NCI-H1930 (cell line): Measurements from ENCODE around the gene DYNLT3.
A peak's percentile ranks its signal among the peaks of the same experiment; 100 is the strongest.

Experiments
- DNase-seq, 2 experiments: peaks; one replicate each; lab custom pipeline; 2025; lab: John Stamatoyannopoulos, UW

The DYNLT3 gene

GRCh38 chrX:37846934-37847732, at the start of gene DYNLT3:
DYNLT3 (minus strand) TSS chrX:37847571; CDS start chrX:37847510, 61 bp downstream.
- DNase-seq, result peak; percentile 82 to 84

DNA sequence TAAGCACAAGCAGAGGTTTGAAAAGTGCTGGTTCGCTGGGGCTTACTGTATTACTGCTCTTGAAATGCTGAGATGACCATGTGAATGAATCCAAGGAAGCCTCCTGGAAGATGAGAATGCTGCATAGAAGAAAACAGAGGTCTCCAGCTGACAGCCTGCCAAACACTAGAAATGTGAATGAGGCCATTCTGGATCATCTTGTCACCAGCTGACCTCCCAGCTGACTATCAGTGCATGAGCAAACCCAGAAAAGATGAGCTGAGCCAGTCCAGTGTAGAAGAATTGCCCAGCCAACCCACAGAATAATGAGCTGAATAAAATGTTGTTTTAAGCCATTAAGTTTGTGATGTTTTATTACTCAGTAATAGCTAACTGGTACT, 49.1 kb upstream of the DYNLT3 start:
- no peak for DNase-seq

- no peak for DNase-seq
These were observed 48.6 kb upstream of the DYNLT3 start for GRCh38 chrX:37895795-37896510.

GRCh38 chrX:37894725-37895124, 47.4 kb upstream of the DYNLT3 start:
- DNase-seq, result no peak

DNA sequence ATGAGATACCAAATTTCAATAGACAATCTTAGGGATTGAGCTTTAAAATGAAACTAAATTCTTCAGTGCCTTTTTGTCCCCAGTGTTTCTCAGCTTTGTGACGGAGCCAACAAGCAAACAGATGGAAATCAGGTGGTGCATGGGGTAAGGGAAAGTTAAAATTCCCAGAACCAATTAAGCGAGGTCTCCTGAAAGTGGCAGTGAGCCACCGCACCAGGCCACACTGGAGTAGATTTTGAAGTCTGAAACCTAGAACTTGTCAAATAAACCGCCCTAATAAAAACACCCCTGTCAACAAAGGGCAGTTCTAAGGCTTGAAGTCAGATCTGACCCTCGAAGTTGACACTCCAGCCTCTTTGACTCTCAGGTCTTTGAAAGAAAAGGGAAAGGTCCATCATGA, 40.6 kb upstream of the DYNLT3 start:
- no peak for DNase-seq

GRCh38 chrX:37887347-37887746, 40.0 kb upstream of the DYNLT3 start:
- DNase-seq, result no peak

- DNase-seq, result no peak
These were observed 35.8 kb upstream of the DYNLT3 start for GRCh38 chrX:37883196-37883595.

DNA sequence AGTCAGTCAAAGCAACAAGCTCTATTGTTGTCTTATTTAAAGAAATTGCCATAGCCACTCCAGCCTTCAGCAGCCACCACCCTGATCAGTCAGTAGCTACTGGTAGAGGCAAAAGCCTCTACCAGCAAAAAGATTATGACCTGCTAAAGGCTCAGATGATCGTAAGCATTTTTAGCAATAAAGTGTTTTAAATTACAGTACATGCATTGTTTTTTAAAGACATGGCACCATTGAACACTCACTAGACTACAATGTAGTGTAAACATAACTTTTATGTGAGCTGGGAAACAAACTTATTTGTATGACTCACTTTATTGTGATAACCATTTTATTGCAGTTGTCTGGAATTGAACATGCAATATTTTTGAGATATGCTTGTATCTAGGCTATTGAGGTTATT, 32.3 kb upstream of the DYNLT3 start:
- DNase-seq, result no peak

GRCh38 chrX:37876716-37877115, 29.3 kb upstream of the DYNLT3 start:
- no peak for DNase-seq

DNA sequence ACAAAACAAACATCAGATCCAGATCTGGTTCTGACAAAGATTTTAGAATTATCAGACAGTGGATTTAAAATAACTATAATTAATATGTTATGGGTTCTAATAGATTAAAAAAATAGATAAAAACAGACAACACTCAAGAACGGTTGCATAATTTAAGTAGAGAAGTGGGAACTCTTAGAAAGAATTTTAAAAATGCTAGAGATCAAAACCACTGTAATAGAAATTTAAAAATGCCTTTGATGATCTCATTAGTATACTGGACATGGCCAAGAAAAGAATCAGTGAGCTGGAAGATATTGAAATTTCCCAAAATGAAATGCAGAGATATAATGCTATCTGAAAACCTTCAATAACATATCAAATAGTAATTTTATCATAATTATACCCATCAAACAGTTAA, 28.3 kb upstream of the DYNLT3 start:
- no peak for DNase-seq

DNA sequence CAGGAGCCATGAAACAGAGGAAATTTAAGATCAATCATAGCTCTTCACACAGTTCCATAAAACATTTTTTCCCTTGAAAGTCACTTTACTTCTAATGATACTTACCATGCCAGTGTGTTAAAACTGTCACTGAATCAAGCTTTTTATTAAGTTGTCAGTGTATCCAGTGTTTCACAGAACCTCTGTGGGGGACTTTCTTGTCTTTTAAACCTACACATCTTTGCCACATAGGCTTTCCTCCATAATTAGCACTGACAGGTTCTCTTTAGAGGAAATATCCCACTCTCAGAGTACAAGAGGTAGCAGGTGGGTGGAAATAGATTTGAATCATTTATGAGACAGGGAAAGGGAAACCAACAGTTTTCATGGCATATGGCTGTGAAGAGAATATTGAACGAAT, 25.8 kb upstream of the DYNLT3 start:
- no peak for DNase-seq

- no peak for DNase-seq
These were observed 24.9 kb upstream of the DYNLT3 start for GRCh38 chrX:37872303-37872655.

DNA sequence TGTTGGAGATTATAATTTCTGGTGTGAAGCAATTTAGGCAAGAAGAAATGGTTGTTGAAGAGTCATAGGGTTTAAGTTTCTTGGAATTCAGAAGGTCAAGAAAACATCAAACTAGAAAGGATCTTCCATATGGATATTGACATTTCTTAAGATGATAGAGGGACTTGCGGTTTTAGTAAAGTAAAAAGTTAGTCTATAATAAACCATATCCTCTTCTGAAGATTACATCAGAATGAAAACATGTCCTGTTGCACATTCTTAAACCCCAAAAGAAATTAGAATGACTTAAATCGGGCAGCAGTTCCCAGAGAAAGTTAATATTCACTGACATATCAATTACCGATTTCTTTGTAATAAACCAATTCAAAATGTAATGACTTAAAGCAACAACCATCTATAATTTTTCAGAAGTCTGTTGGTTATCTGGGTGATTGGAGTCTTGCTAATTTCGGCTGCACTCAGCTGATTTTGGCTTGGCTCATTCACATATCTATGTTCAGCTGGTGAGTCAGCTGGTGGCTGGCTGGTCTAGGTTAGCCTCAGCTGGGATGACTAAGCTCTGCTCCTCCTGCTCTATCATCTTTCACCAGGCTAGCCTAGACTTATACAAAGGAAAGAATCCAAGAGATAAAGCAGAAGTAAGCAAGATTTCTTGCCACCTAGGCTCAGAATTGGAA, 24.4 kb upstream of the DYNLT3 start:
- no peak for DNase-seq

DNA sequence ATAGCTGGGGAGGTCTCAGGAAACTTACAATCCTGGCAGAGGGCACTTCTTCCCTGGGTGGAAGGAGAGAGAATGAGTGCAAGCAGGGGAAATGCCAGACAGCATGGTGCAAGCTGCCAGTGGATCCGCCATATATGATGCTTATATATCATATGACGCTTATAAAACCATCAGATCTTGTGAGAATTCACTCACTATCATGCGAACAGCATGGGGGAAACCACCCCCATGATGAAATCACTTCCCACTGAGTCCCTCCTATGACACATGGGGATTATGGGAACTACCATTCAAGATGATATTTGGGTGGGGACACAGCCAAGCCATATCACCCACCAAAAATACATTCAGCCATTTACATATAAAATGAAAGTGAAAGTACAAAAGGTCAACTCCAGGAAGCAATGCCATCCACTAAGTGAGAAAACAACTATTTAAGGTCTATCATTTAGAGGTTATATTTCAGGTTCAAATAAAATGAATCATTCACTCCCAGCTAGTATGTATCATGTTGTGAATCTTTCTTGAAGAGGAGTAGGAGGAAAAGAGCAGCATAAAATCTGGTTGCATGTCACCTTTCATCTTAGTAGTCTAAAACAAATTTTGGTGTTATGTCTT, 20.3 kb upstream of the DYNLT3 start:
- DNase-seq, result no peak

- no peak for DNase-seq
These were observed 16.4 kb upstream of the DYNLT3 start for GRCh38 chrX:37863728-37864127.

DNA sequence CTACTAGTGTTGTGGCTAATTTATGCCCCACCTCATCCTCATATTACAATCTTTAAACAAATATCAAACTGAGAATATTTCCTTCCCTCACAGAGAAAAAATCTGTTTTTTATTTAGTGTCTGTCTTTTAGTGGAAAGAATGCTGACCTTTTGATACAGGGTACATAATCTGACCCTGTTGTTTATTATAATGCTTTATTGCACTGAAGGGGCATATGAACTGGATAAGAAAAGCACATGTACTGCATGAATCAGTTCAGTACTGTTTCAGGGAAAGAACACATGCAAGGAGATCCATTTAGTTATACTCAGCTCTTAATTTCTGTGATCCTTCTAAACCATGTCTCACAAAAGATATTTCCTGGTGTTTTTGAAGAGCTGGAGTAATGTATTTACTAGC, 15.5 kb upstream of the DYNLT3 start:
- no peak for DNase-seq

GRCh38 chrX:37860721-37861120, 13.3 kb upstream of the DYNLT3 start:
- no peak for DNase-seq

DNA sequence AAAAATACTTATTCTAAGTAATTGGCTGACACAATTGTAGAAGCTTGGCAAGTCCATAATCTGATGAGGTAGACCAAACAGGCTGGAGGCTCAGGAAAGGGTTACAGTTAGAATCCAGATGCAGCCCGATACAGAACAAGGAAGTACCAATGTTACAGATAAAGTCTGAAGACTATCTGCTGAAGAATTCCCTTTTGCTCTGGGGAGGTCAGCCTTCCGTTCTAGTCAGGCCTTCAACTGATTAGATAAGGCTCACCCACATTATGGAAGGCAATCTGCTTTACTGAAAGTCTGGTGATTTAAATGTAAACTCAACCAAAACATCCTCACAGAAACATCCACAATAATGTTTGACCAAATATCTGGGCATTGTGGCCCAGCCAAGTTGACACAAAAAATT, 7.4 kb upstream of the DYNLT3 start:
- no peak for DNase-seq

DNA sequence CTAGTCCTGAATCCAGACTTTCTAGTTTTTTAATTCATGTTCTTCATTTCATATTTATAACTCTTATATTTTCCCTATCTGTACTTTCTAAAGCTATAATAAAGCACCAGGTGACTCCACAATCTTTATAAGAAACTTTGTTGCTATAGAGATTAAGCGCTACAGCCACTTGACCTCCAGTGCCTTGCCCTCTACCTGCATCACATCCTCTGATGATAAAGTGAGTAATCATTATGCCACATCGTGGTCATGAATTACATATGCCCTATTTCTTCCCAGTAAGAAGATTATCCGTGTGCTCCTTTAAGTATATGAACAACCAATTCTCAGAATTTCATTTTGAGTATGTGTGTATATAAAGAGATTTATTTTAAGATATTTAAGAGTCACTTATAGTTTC, 6.8 kb upstream of the DYNLT3 start:
- no peak for DNase-seq

GRCh38 chrX:37847733-37848197, 394 bp upstream of the DYNLT3 start:
- DNase-seq, result no peak

- no peak for DNase-seq
These were observed 825 bp downstream of the DYNLT3 start for GRCh38 chrX:37846558-37846933.

DNA sequence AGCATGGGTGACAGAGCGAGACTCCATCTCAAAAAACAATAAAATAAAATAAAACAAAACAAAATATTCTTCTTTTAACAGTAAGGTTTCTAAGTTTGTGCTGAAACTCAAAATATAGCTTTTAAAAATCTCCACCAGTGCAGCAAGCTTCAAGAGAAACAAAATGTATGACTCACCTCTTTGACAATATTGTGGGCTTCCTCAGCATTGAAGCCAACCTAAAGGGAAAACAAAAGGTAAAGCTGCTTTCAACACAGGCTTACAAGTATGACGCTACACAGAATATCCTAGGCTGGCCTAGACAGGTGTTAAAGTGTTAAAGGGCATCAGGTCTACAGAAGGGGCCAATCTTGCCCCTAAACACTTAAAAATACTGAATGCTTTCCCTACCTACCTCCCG, 1.2 kb downstream of the DYNLT3 start:
- no peak for DNase-seq

DNA sequence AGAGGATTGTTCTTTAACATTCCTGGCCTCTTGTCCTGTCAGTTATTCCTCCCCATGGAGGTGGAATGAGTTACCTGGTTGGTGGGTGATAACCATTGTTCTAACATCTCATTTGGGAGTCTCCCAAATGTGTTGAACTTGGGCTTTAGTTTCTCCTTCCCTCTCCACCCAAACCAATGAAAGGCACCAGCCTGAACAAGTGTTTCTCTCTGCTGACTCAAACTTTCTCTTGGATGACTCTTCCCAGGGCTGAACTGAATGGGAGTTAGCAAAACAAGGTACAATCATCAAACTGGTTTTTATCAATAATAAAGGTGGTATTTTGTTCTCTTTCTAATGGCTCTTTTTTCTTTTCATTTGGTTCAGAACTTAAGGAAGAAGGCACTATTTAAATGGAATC, 2.7 kb downstream of the DYNLT3 start:
- DNase-seq, result no peak
